K562 (cell line): Measurements from ENCODE around the gene MPRIP. TPM values are rescaled to one million over a fixed set of nuclear protein-coding genes. Genes with fewer than 3 reads are reported as not detected.

Source experiments
- ATAC-seq: fragments of 200-7000 bp; cut with Tn5 transposase; 3 replicates; pipeline ENCODE4 v1.9.1; 2020; ENCODE audit warnings: moderate library complexity
- BruUV-seq: library from RNA; stranded (reverse); fragments of 400-500 nt; replicated peaks from 2 replicates; lab custom pipeline; 2021; lab: Mats Ljungman, UMichigan
- CTCF ChIA-PET: fragments of 300-600 bp; formaldehyde crosslinking; extraction: SDS; loops from one replicate; lab custom pipeline; 2021; ENCODE audit warnings: low intra/inter-chr PET ratio; lab: Yijun Ruan, JAX
- POLR2A ChIA-PET: fragments of 300-600, 350-650 bp; sonication (Branson Sonifier 250); formaldehyde crosslinking; extraction: SDS; loops from one replicate; lab custom pipeline; 2021; ENCODE audit warnings: antibody characterized with exemption, inconsistent platforms; lab: Yijun Ruan, JAX
- DNase-seq, 4 experiments: peaks; one replicate each; pipeline versions ENCODE4 v3.0.0 to v3.0.0-alpha.2; 2011 to 2018; ENCODE audit warnings: low spot score in 3 of 4, mixed read lengths in 3 of 4; ENCODE audit errors: extremely low read depth in 1 of 4
- FAIRE-seq: peaks from 2 replicates; lab custom pipeline; 2011; peaks lifted over from hg19 to GRCh38; lab: Jason Lieb, UNC
- H2AFZ ChIP-seq: 2 replicates; pipeline ENCODE4 v1.6.0; 2011; ENCODE audit warnings: low read depth, low read length, control low read depth, inconsistent platforms
- H3K27ac ChIP-seq: fragments of 200-600 bp; 3 replicates; pipeline ENCODE4 v1.8.0; 2011; ENCODE audit warnings: low read depth, mild to moderate bottlenecking, control low read depth, inconsistent platforms, low read length, moderate library complexity, mixed read lengths; ENCODE audit errors: extremely low read depth
- H3K27me3 ChIP-seq, 2 experiments: fragments of 300-600 bp in 1 of 2; 2 replicates in 1 of 2; 3 replicates in 1 of 2; pipeline versions ENCODE4 v1.6.0 to v1.8.0; 2011; ENCODE audit warnings: inconsistent platforms in 2 of 2, low read length in 2 of 2, mild to moderate bottlenecking in 1 of 2, mixed read lengths in 1 of 2, moderate library complexity in 1 of 2; ENCODE audit not compliant: control insufficient read depth in 2 of 2, insufficient read depth in 2 of 2
- H3K36me3 ChIP-seq: fragments of 300-600 bp; 3 replicates; pipeline ENCODE4 v1.8.0; 2011; ENCODE audit warnings: mild to moderate bottlenecking, low read length, inconsistent platforms; ENCODE audit not compliant: control insufficient read depth, insufficient read depth
- H3K4me1 ChIP-seq, 2 experiments: fragments of 200-600 bp in 1 of 2; replicated peaks in 1 of 2; 2 replicates in 1 of 2; 3 replicates in 1 of 2; pipeline versions ENCODE4 v1.5.1 to v1.8.0; 2011; ENCODE audit warnings: inconsistent platforms in 2 of 2, low read length in 2 of 2, mild to moderate bottlenecking in 1 of 2, mixed read lengths in 1 of 2, moderate library complexity in 1 of 2; ENCODE audit not compliant: control insufficient read depth in 2 of 2, insufficient read depth in 2 of 2
- H3K4me2 ChIP-seq: 2 replicates; pipeline ENCODE4 v1.6.1; 2011; ENCODE audit warnings: low read length, control low read depth, inconsistent platforms, mixed read lengths; ENCODE audit not compliant: insufficient read depth
- H3K4me3 ChIP-seq: fragments of 200-600 bp; sonication (generic), shearing (Covaris generic); 2 replicates; pipeline ENCODE4 v1.5.1; 2016; ENCODE audit warnings: control low read depth, inconsistent platforms
- H3K79me2 ChIP-seq: fragments of 200-600 bp; 3 replicates; pipeline ENCODE4 v1.8.0; 2011; ENCODE audit warnings: low read length, inconsistent platforms; ENCODE audit not compliant: control insufficient read depth, insufficient read depth
- H3K9ac ChIP-seq, 2 experiments: 2 replicates each; pipeline versions ENCODE4 v1.6.0 to v1.6.1; 2011; ENCODE audit warnings: low read depth in 2 of 2, low read length in 2 of 2, control low read depth in 1 of 2, inconsistent platforms in 1 of 2, mild to moderate bottlenecking in 1 of 2, mixed read lengths in 1 of 2; ENCODE audit not compliant: insufficient read depth in 1 of 2
- H3K9me1 ChIP-seq: one replicate; pipeline ENCODE4 v1.6.0; 2011; ENCODE audit warnings: inconsistent platforms, mild to moderate bottlenecking, low read length, moderate library complexity; ENCODE audit not compliant: control insufficient read depth, insufficient read depth
- H3K9me3 ChIP-seq: replicated peaks from 2 replicates; pipeline ENCODE4 v1.5.1; 2011; ENCODE audit warnings: low read depth, low read length, inconsistent platforms; ENCODE audit not compliant: control insufficient read depth, insufficient read depth
- H4K20me1 ChIP-seq: replicated peaks from 2 replicates; pipeline ENCODE4 v1.6.1; 2011; ENCODE audit warnings: low read length, inconsistent platforms, mixed read lengths; ENCODE audit not compliant: control insufficient read depth, insufficient read depth
- ZNF232 ChIP-seq: sonication (generic); formaldehyde crosslinking; IDR thresholded peaks from 2 replicates; pipeline ENCODE4 v1.8.0; 2022; ENCODE audit warnings: mild to moderate bottlenecking, missing genetic modification reagents
- WGBS: fragments of 100-300 bp; shearing (Covaris generic); methylation state at CpG from one replicate; pipeline ENCODE4 v1.1.6; 2016; ENCODE audit warnings: low coverage, mixed read lengths; ENCODE audit not compliant: insufficient coverage; ENCODE audit errors: missing lambda C conversion rate; 5-methylcytosine and 5-hydroxymethylcytosine counted together
- in situ Hi-C: fragments of 300-500 bp; cut with MboI; formaldehyde crosslinking; loops from 4 replicates; pipeline ENCODE4 v1.15.0; 2018; ENCODE audit warnings: inconsistent platforms, mixed read lengths
- intact Hi-C: fragments of 100-400 bp; cut with micrococcal nuclease; formaldehyde crosslinking; loops from 2 replicates; pipeline ENCODE4 v1.14.2; 2022
- polyA plus RNA-seq, 8 experiments: library from polyadenylated mRNA; depleted of rRNA in 4 of 8; stranded (reverse) in 5 of 8; unstranded in 3 of 8; fragments of >200 nt; fragmentation: Nextera tagmentation in 2 of 8; fragmentation: Illumina TruSeq in 1 of 8; extraction: Ambion mirVana in 2 of 8; extraction: Trizol in 1 of 8; gene quantifications; 2 replicates each; pipeline versions ENCODE4 v1.2.1 to v1.2.3, GENCODE V29; 2011 to 2014; ENCODE audit warnings: inconsistent platforms in 1 of 8, missing spikeins in 1 of 8
- total RNA-seq, 7 experiments: library from RNA; depleted of rRNA in 6 of 7; stranded (reverse); fragments of >200 nt in 6 of 7; fragmentation: Illumina TruSeq in 2 of 7; extraction: Trizol in 2 of 7; gene quantifications; 2 replicates each; pipeline versions ENCODE4 v1.2.1 to v1.2.3, GENCODE V29; 2011 to 2021; ENCODE audit warnings: low replicate concordance in 1 of 7
- TF ChIP-seq, protein P1 (sequence below), 2 experiments: IDR thresholded peaks in 1 of 2; conservative IDR thresholded peaks in 1 of 2; 2 replicates each; pipeline ENCODE4 v1.6.1; 2016; ENCODE audit warnings: low read depth in 2 of 2, mild to moderate bottlenecking in 1 of 2, missing compliant biosample characterization in 1 of 2, missing genetic modification characterization in 1 of 2, moderate library complexity in 1 of 2

The MPRIP gene
- total and polyA plus RNA-seq, 9 of the 15 experiments (the other 6 are each of a cell fraction or from before 2014, with no cell fraction given), result 10.0 to 72.6 (median 30.1) TPM

DNA sequence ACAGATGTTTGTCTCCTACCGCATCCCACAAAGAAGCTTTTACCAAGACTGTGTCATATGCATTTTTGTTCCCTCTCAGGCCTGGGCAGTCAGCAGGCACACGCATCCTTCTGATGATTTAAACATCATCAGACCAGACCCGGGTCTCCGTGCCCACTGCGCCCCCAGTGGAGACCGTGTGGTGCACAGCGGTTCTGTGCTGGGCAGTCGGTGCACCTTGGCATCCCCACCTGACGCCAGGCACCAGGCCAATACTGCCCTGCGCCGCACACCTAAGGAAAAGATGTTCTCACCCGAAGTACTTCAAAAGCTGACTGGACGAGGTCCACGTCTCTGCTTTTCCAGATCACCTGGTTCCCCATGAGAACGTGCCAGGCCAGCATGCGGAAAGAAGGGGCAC is 174.5 kb downstream of the MPRIP start:
- Histone ChIP-seq H3K36me3 (peaks cover 77% of the 10 kb centered on the region; the same call in 2 of the 3 replicates), H3K27ac (no peak overlapping the region), H2AFZ (no peak overlapping the region), H3K9me3 (no peaks in the 10 kb centered on the region), H3K79me2 (no peaks in the 10 kb centered on the region), H3K4me2 (no peak overlapping the region), H3K9ac (no peak overlapping the region; a peak in 1 of 4 replicates), H4K20me1 (no peaks in the 10 kb centered on the region; the same call in 1 of the 2 replicates), H3K9me1 (no peaks in the 10 kb centered on the region), H3K4me1 (peaks cover 0 to 11% of the 10 kb centered on the region in 2 experiments; a peak in 2 of 5 replicates), H3K27me3 (no peaks in the 10 kb centered on the region), H3K4me3 (no peak overlapping the region)
- ATAC-seq (no peak), FAIRE-seq (no peak), DNase-seq (no peak)
- 98% methylated on average over 8 of the region's 16 CpGs for WGBS
- in situ Hi-C loops, result no loop called here
- TF ChIP-seq, protein P1, sequence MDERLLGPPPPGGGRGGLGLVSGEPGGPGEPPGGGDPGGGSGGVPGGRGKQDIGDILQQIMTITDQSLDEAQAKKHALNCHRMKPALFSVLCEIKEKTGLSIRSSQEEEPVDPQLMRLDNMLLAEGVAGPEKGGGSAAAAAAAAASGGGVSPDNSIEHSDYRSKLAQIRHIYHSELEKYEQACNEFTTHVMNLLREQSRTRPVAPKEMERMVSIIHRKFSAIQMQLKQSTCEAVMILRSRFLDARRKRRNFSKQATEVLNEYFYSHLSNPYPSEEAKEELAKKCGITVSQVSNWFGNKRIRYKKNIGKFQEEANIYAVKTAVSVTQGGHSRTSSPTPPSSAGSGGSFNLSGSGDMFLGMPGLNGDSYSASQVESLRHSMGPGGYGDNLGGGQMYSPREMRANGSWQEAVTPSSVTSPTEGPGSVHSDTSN (CRISPR knock-in tag; IDR thresholded peaks at IDR 0.05; ENCODE audit: low read depth), result no peak
- TF ChIP-seq, protein P1 (tag; conservative IDR thresholded peaks at IDR 0.05; ENCODE audit: low read depth), result no peak
- TF ChIP-seq ZNF232, result no peak
- BruUV-seq, result no TSS peak
- ChIA-PET CTCF (no interaction called here), POLR2A (no interaction called here)
- intact Hi-C loops, result no loop called here
